ENCODE results near the gene NISCH.

NISCH gene

GRCh38 chr3:52527732-52528585 is 72.6 kb downstream of the NISCH start:
- H4K20me1 ChIP-seq (ENCODE audit: insufficient read depth, low read length, poor library complexity, severe bottlenecking) = no peaks in the 10 kb centered on the region
- no peaks in the 10 kb centered on the region for H3K36me3 ChIP-seq (ENCODE audit: insufficient read depth, low read length)
- no peaks in the 10 kb centered on the region for H3K9me3 ChIP-seq (ENCODE audit: insufficient read depth, low read depth, low read length)
- TF ChIP-seq EZH2phosphoT487 (IDR thresholded peaks at IDR 0.05; ENCODE audit: borderline replicate concordance) (no peak), CTCF (conservative IDR thresholded peaks at IDR 0.05; ENCODE audit: low read length) (no peak)
- no peaks in the 10 kb centered on the region for H3K79me2 ChIP-seq (ENCODE audit: insufficient read depth, low read length)
- H3K9ac ChIP-seq (ENCODE audit: low read depth, low read length, poor library complexity, severe bottlenecking) = no peak overlapping the region
- no peaks in the 10 kb centered on the region for H3K27me3 ChIP-seq (ENCODE audit: insufficient read depth, low read length, poor library complexity, severe bottlenecking)
- no peaks in the 10 kb centered on the region for H3F3A ChIP-seq (ENCODE audit: low read depth)
- H2AFZ ChIP-seq (ENCODE audit: low read length) = no peak overlapping the region
- H3K9me2 ChIP-seq (replicated peaks; ENCODE audit: low read depth, low read length) = no peaks in the 10 kb centered on the region
- H3K4me1 ChIP-seq (ENCODE audit: insufficient read depth, low read length, poor library complexity, severe bottlenecking) = no peaks in the 10 kb centered on the region
- H3K4me3 ChIP-seq (ENCODE audit: low read length, poor library complexity, severe bottlenecking) = no peak overlapping the region
- no peak overlapping the region for H3K4me2 ChIP-seq (ENCODE audit: low read depth, low read length, poor library complexity, severe bottlenecking)

- H4K20me1 ChIP-seq (ENCODE audit: insufficient read depth, low read length, poor library complexity, severe bottlenecking) = no peaks in the 10 kb centered on the region
These were observed 73.4 kb downstream of the NISCH start for GRCh38 chr3:52528586-52529375.

More at GRCh38 chr3:52528586-52529375, 73.4 kb downstream of the NISCH start:
- Histone ChIP-seq H2AFZ (ENCODE audit: low read length) (no peak overlapping the region), H3K9ac (ENCODE audit: low read depth, low read length, poor library complexity, severe bottlenecking) (no peak overlapping the region), H3K4me2 (ENCODE audit: low read depth, low read length, poor library complexity, severe bottlenecking) (no peak overlapping the region), H3K27me3 (ENCODE audit: insufficient read depth, low read length, poor library complexity, severe bottlenecking) (no peaks in the 10 kb centered on the region), H3K79me2 (ENCODE audit: insufficient read depth, low read length) (no peaks in the 10 kb centered on the region), H3F3A (ENCODE audit: low read depth) (no peaks in the 10 kb centered on the region), H3K4me3 (ENCODE audit: low read length, poor library complexity, severe bottlenecking) (no peak overlapping the region), H3K9me2 (replicated peaks; ENCODE audit: low read depth, low read length) (no peaks in the 10 kb centered on the region), H3K4me1 (ENCODE audit: insufficient read depth, low read length, poor library complexity, severe bottlenecking) (no peaks in the 10 kb centered on the region), H3K9me3 (ENCODE audit: insufficient read depth, low read depth, low read length) (no peaks in the 10 kb centered on the region), H3K36me3 (ENCODE audit: insufficient read depth, low read length) (no peaks in the 10 kb centered on the region)
- TF ChIP-seq EZH2phosphoT487 (IDR thresholded peaks at IDR 0.05; ENCODE audit: borderline replicate concordance) (no peak), CTCF (conservative IDR thresholded peaks at IDR 0.05; ENCODE audit: low read length) (no peak)
